Central memory CD8-positive, alpha-beta T cell (primary cell): ENCODE results near the gene ST3GAL3.

ENCODE experiments used
- ATAC-seq: fragments of 150-1000 bp; cut with Tn5 transposase; replicated peaks from 2 replicates; pipeline ENCODE4 v1.10.0; 2022; ENCODE audit warnings: mild to moderate bottlenecking, moderate FRiP score, moderate number of reproducible peaks; ENCODE audit not compliant: poor library complexity, severe bottlenecking; ENCODE audit errors: extremely low read depth
- DNase-seq, 2 donors: peaks; one replicate each; pipeline ENCODE4 v3.0.0; 2021; ENCODE audit warnings: low spot score in 2 of 2
- H3K27ac Mint-ChIP-seq: one replicate; pipeline ENCODE4 v1.8.0; 2022; ENCODE audit warnings: low read depth, mild to moderate bottlenecking, moderate library complexity, mixed read lengths
- H3K27me3 Mint-ChIP-seq: one replicate; pipeline ENCODE4 v1.8.0; 2022; ENCODE audit warnings: mixed read lengths
- H3K36me3 Mint-ChIP-seq: one replicate; pipeline ENCODE4 v1.8.0; 2022; ENCODE audit warnings: mild to moderate bottlenecking, moderate library complexity, mixed read lengths; ENCODE audit not compliant: insufficient read depth
- H3K4me1 Mint-ChIP-seq: one replicate; pipeline ENCODE4 v1.8.0; 2022; ENCODE audit warnings: mixed read lengths
- H3K4me3 Mint-ChIP-seq: one replicate; pipeline ENCODE4 v1.8.0; 2022; ENCODE audit warnings: mild to moderate bottlenecking, moderate library complexity, mixed read lengths
- H3K9me3 Mint-ChIP-seq: one replicate; pipeline ENCODE4 v1.8.0; 2022; ENCODE audit warnings: mixed read lengths

The ST3GAL3 gene

GRCh38 chr1:43861988-43862735 lies 154.8 kb downstream of the ST3GAL3 start:
- Mint-ChIP-seq H3K27ac (no peak overlapping the region), H3K4me1 (peaks cover 6% of the 10 kb centered on the region), H3K4me3 (no peak overlapping the region), H3K36me3 (peaks cover 2% of the 10 kb centered on the region), H3K9me3 (no peaks in the 10 kb centered on the region), H3K27me3 (no peaks in the 10 kb centered on the region)
- DNase-seq (no peak), ATAC-seq (no peak)

- H3K27ac Mint-ChIP-seq, result no peak overlapping the region
- DNase-seq (no peak), ATAC-seq (no peak)
- H3K4me3 Mint-ChIP-seq, result no peak overlapping the region
- no peaks in the 10 kb centered on the region for H3K36me3 Mint-ChIP-seq
- H3K27me3 Mint-ChIP-seq, result no peaks in the 10 kb centered on the region
- peaks cover 6% of the 10 kb centered on the region for H3K4me1 Mint-ChIP-seq
- H3K9me3 Mint-ChIP-seq, result no peaks in the 10 kb centered on the region
Measured at GRCh38 chr1:43864111-43865045, 157.0 kb downstream of the ST3GAL3 start.

GRCh38 chr1:43866201-43866600 lies 158.9 kb downstream of the ST3GAL3 start:
- H3K36me3 Mint-ChIP-seq, result no peaks in the 10 kb centered on the region
- H3K4me1 Mint-ChIP-seq, result peaks cover 6% of the 10 kb centered on the region
- no peaks in the 10 kb centered on the region for H3K27me3 Mint-ChIP-seq
- H3K27ac Mint-ChIP-seq, result no peak overlapping the region
- no peaks in the 10 kb centered on the region for H3K9me3 Mint-ChIP-seq
- DNase-seq, result no peak
- H3K4me3 Mint-ChIP-seq, result no peak overlapping the region
- no peak for ATAC-seq

- Mint-ChIP-seq H3K4me3 (no peak overlapping the region), H3K27ac (no peak overlapping the region), H3K36me3 (no peaks in the 10 kb centered on the region), H3K4me1 (peaks cover 6% of the 10 kb centered on the region), H3K9me3 (no peaks in the 10 kb centered on the region), H3K27me3 (no peaks in the 10 kb centered on the region)
- DNase-seq (no peak), ATAC-seq (no peak)
Measured at GRCh38 chr1:43867976-43868740, 160.8 kb downstream of the ST3GAL3 start.

- H3K4me3 Mint-ChIP-seq, result no peak overlapping the region
- DNase-seq (no peak), ATAC-seq (no peak)
- H3K9me3 Mint-ChIP-seq, result no peaks in the 10 kb centered on the region
- H3K4me1 Mint-ChIP-seq, result peaks cover 6% of the 10 kb centered on the region
- H3K27me3 Mint-ChIP-seq, result no peaks in the 10 kb centered on the region
- no peaks in the 10 kb centered on the region for H3K36me3 Mint-ChIP-seq
- H3K27ac Mint-ChIP-seq, result no peak overlapping the region
Measured at GRCh38 chr1:43868741-43869067, 161.4 kb downstream of the ST3GAL3 start.

- DNase-seq (no peak), ATAC-seq (no peak)
- H3K27me3 Mint-ChIP-seq, result no peaks in the 10 kb centered on the region
- no peak overlapping the region for H3K27ac Mint-ChIP-seq
- H3K4me1 Mint-ChIP-seq, result no peaks in the 10 kb centered on the region
- H3K36me3 Mint-ChIP-seq, result no peaks in the 10 kb centered on the region
- no peaks in the 10 kb centered on the region for H3K9me3 Mint-ChIP-seq
- H3K4me3 Mint-ChIP-seq, result no peak overlapping the region
Measured at GRCh38 chr1:43870306-43870705, 163.0 kb downstream of the ST3GAL3 start.

GRCh38 chr1:43871181-43871910 lies 164.0 kb downstream of the ST3GAL3 start:
- Mint-ChIP-seq H3K27ac (no peak overlapping the region), H3K4me1 (no peaks in the 10 kb centered on the region), H3K4me3 (no peak overlapping the region)

GRCh38 chr1:43872280-43872679 lies 164.9 kb downstream of the ST3GAL3 start:
- no peak for ATAC-seq
- Mint-ChIP-seq H3K9me3 (no peaks in the 10 kb centered on the region), H3K27ac (no peak overlapping the region), H3K27me3 (no peaks in the 10 kb centered on the region), H3K36me3 (peaks cover 2% of the 10 kb centered on the region), H3K4me3 (no peak overlapping the region), H3K4me1 (no peaks in the 10 kb centered on the region)
- no peak for DNase-seq

More at GRCh38 chr1:43871181-43871910, 164.0 kb downstream of the ST3GAL3 start:
- Mint-ChIP-seq H3K27me3 (no peaks in the 10 kb centered on the region), H3K36me3 (peaks cover 2% of the 10 kb centered on the region), H3K9me3 (no peaks in the 10 kb centered on the region)
- DNase-seq (no peak), ATAC-seq (no peak)

- H3K36me3 Mint-ChIP-seq, result peaks cover 2% of the 10 kb centered on the region
- H3K27ac Mint-ChIP-seq, result no peak overlapping the region
- no peak for DNase-seq
- no peaks in the 10 kb centered on the region for H3K9me3 Mint-ChIP-seq
- ATAC-seq, result no peak
- no peaks in the 10 kb centered on the region for H3K4me1 Mint-ChIP-seq
- no peak overlapping the region for H3K4me3 Mint-ChIP-seq
- H3K27me3 Mint-ChIP-seq, result no peaks in the 10 kb centered on the region
Measured at GRCh38 chr1:43873851-43874250, 166.5 kb downstream of the ST3GAL3 start.

GRCh38 chr1:43874716-43875115 lies 167.4 kb downstream of the ST3GAL3 start:
- ATAC-seq, result no peak
- DNase-seq, result no peak
- Mint-ChIP-seq H3K4me3 (no peak overlapping the region), H3K27me3 (no peaks in the 10 kb centered on the region), H3K36me3 (peaks cover 2% of the 10 kb centered on the region), H3K27ac (no peak overlapping the region), H3K9me3 (no peaks in the 10 kb centered on the region), H3K4me1 (no peaks in the 10 kb centered on the region)

GRCh38 chr1:43875331-43875730 lies 168.0 kb downstream of the ST3GAL3 start:
- H3K9me3 Mint-ChIP-seq, result no peaks in the 10 kb centered on the region
- H3K27ac Mint-ChIP-seq, result no peak overlapping the region
- H3K27me3 Mint-ChIP-seq, result no peaks in the 10 kb centered on the region
- no peaks in the 10 kb centered on the region for H3K4me1 Mint-ChIP-seq
- ATAC-seq (no peak), DNase-seq (no peak)
- H3K36me3 Mint-ChIP-seq, result peaks cover 2% of the 10 kb centered on the region
- no peak overlapping the region for H3K4me3 Mint-ChIP-seq

- Mint-ChIP-seq H3K27me3 (no peaks in the 10 kb centered on the region), H3K27ac (no peak overlapping the region), H3K4me3 (no peak overlapping the region), H3K36me3 (peaks cover 5% of the 10 kb centered on the region), H3K4me1 (no peaks in the 10 kb centered on the region), H3K9me3 (no peaks in the 10 kb centered on the region)
- ATAC-seq (no peak), DNase-seq (no peak)
Measured at GRCh38 chr1:43877101-43877500, 169.8 kb downstream of the ST3GAL3 start.
